ENCODE data around the gene JUND. TPM values are rescaled to one million over a fixed set of nuclear protein-coding genes. Genes with fewer than 3 reads are reported as not detected.
A peak's percentile ranks its signal among the peaks of the same experiment; 100 is the strongest.

Gene JUND
- total and polyA plus RNA-seq, 2 of the 8 experiments (the other 6 are each of a cell fraction or from before 2014, with no cell fraction given) = 54.0 to 77.5 TPM

GRCh38 chr19:18292810-18293641 is 11.6 kb upstream of the JUND start:
- Histone ChIP-seq H3K36me3 (ENCODE audit: control insufficient read depth in 2 of 4, insufficient read depth in 4 of 4, low read length in 3 of 4) (no peaks in the 10 kb centered on the region; a peak in 1 of 8 replicates), H4K8ac (ENCODE audit: extremely low read depth, insufficient read depth, low read length) (peak overlapping the region; percentile 90; the same call in 1 of the 2 replicates), H3K14ac (ENCODE audit: insufficient read length) (no peak overlapping the region), H2BK5ac (ENCODE audit: low read depth, low read length) (peak overlapping the region; percentile 97), H2BK120ac (replicated peaks; ENCODE audit: low read depth, low read length) (peak overlapping the region; percentile 24), H3K9me3 (ENCODE audit: insufficient read depth in 2 of 2, low read depth in 1 of 2, low read length in 1 of 2) (no peaks in the 10 kb centered on the region), H2BK15ac (ENCODE audit: low read length) (peak overlapping the region; percentile 53), H3K4me2 (ENCODE audit: insufficient read depth in 1 of 2, low read depth in 2 of 2, low read length in 2 of 2) (peak overlapping the region; percentile 75 to 84), H3K56ac (replicated peaks; ENCODE audit: insufficient read length, low read depth, low read length) (peak overlapping the region; percentile 47), H3K27me3 (replicated peaks in 1 of 4; ENCODE audit: control insufficient read depth in 3 of 4, extremely low read depth in 1 of 4, insufficient read depth in 3 of 4, low read length in 3 of 4) (no peaks in the 10 kb centered on the region), H2BK20ac (ENCODE audit: low read length) (peak overlapping the region; percentile 72; the same call in 1 of the 2 replicates), H3K27ac (ENCODE audit: low read depth, low read length) (peak overlapping the region; percentile 81; the same call in 1 of the 2 replicates), H2AK5ac (ENCODE audit: low read depth, low read length) (peak overlapping the region; percentile 1; the same call in 1 of the 2 replicates), H2BK12ac (ENCODE audit: low read depth, low read length) (peak overlapping the region; percentile 72; the same call in 1 of the 2 replicates), H3K9ac (replicated peaks in 1 of 4; ENCODE audit: extremely low read depth in 1 of 4, low read depth in 3 of 4, low read length in 3 of 4) (peak overlapping the region in 1 of 4 experiments; percentile 62; a peak in 2 of 7 replicates), H4K91ac (replicated peaks; ENCODE audit: insufficient read length, low read length) (peak overlapping the region; percentile 84), H3K23ac (ENCODE audit: insufficient read length) (no peak overlapping the region), H3K4me1 (replicated peaks in 1 of 4; ENCODE audit: control insufficient read depth in 3 of 4, insufficient read depth in 4 of 4, low read length in 3 of 4) (peaks cover 4 to 31% (median 26%) of the 10 kb centered on the region in 4 experiments), H2AFZ (ENCODE audit: low read length) (no peak overlapping the region), H3K4ac (replicated peaks; ENCODE audit: insufficient read length, low read depth, low read length) (peak overlapping the region; percentile 65), H4K20me1 (replicated peaks in 1 of 2; ENCODE audit: control insufficient read depth in 1 of 2, insufficient read depth in 2 of 2, low read length in 2 of 2) (peaks cover 0 to 8% of the 10 kb centered on the region in 2 experiments), H4K5ac (ENCODE audit: insufficient read length, low read depth, low read length) (peak overlapping the region; percentile 69), H3K79me1 (ENCODE audit: low read depth, low read length) (no peaks in the 10 kb centered on the region), H3K18ac (ENCODE audit: extremely low read depth, low read length) (peak overlapping the region; percentile 72), H3K79me2 (ENCODE audit: control insufficient read depth in 1 of 2, insufficient read depth in 2 of 2, low read length in 2 of 2) (no peaks in the 10 kb centered on the region), H3K23me2 (ENCODE audit: low read depth, low read length) (peaks cover 24% of the 10 kb centered on the region), H3K4me3 (ENCODE audit: extremely low read depth in 1 of 4, insufficient read depth in 2 of 4, low read depth in 3 of 4, low read length in 4 of 4) (peak overlapping the region; percentile 55 to 75 (median 66))
- no peak for FAIRE-seq
- CTCF ChIA-PET (ENCODE audit: partially characterized antibody) = interaction anchor here (0.6 to 3.5 kb wide), 13 partner anchors 9 to 117 kb away, joined by 3 to 52 read pairs (median 4); partner anchors contain the start of genes IQCN and JUND
- WGBS, 2 experiments (ENCODE audit: extremely low coverage in 1 of 2, insufficient coverage in 1 of 2, insufficient read length in 1 of 2, insufficient replicate concordance in 2 of 2, low coverage in 1 of 2, low lambda C conversion rate in 2 of 2, missing lambda C conversion rate in 1 of 2) = 7% methylated on average over 23 of the region's 31 CpGs; no CpG with 5 or more reads in 1 of the 2 experiments
- POLR2A ChIA-PET (ENCODE audit: partially characterized antibody) = interaction anchor here (0.7 to 6.2 kb wide), 28 partner anchors 8 to 139 kb away, joined by 3 to 237 read pairs (median 4); partner anchors contain the start of genes IQCN, JUND, LSM4 and SSBP4
- peak; percentile 79 to 94 for DNase-seq (ENCODE audit: low read depth in 1 of 2, low spot score in 2 of 2)
- TF ChIP-seq SRF (IDR thresholded peaks at IDR 0.05; ENCODE audit: low read depth, low read length) (no peak), KDM1A (IDR thresholded peaks at IDR 0.05; ENCODE audit: borderline replicate concordance, low read length) (peak; percentile 87; the same call in 1 of the 2 replicates), JUND (IDR thresholded peaks at IDR 0.05; ENCODE audit: low read length) (no peak), HDAC6 (IDR thresholded peaks at IDR 0.05; ENCODE audit: low read depth, low read length) (no peak), RNF2 (IDR thresholded peaks at IDR 0.05; ENCODE audit: borderline replicate concordance, low read depth, low read length, missing control alignments, poor library complexity, severe bottlenecking) (no peak)
- TF ChIP-seq, protein P1, sequence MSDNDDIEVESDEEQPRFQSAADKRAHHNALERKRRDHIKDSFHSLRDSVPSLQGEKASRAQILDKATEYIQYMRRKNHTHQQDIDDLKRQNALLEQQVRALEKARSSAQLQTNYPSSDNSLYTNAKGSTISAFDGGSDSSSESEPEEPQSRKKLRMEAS (IDR thresholded peaks at IDR 0.05) = 0 out of 2 replicates have a peak, but pooled peaks have one; percentile 61
- TF ChIP-seq, protein P2, sequence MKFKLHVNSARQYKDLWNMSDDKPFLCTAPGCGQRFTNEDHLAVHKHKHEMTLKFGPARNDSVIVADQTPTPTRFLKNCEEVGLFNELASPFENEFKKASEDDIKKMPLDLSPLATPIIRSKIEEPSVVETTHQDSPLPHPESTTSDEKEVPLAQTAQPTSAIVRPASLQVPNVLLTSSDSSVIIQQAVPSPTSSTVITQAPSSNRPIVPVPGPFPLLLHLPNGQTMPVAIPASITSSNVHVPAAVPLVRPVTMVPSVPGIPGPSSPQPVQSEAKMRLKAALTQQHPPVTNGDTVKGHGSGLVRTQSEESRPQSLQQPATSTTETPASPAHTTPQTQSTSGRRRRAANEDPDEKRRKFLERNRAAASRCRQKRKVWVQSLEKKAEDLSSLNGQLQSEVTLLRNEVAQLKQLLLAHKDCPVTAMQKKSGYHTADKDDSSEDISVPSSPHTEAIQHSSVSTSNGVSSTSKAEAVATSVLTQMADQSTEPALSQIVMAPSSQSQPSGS (IDR thresholded peaks at IDR 0.05; ENCODE audit: low read length) = no peak

Measured in H1 (cell line).